Mucosa of rectum (tissue), 2 donors: ENCODE measurements around the gene MIER3.
"Not testable (repeated sequence)": the region's sequence is repeated elsewhere in the genome, so short reads cannot be mapped to it uniquely, and the experiment has no call there.

ENCODE experiments used
- H3K27ac ChIP-seq, 2 donors: one replicate each; pipeline ENCODE4 v1.7.0; 2013; ENCODE audit warnings: inconsistent platforms in 2 of 2, low read depth in 2 of 2, low read length in 2 of 2
- H3K27me3 ChIP-seq, 2 donors: one replicate each; pipeline ENCODE4 v1.7.0; 2013; ENCODE audit warnings: low read length in 2 of 2; ENCODE audit not compliant: control insufficient read depth in 2 of 2, insufficient read depth in 2 of 2
- H3K36me3 ChIP-seq, 2 donors: one replicate each; pipeline ENCODE4 v1.7.0; 2013; ENCODE audit warnings: low read length in 2 of 2; ENCODE audit not compliant: control insufficient read depth in 2 of 2, insufficient read depth in 2 of 2
- H3K4me1 ChIP-seq, 2 donors: one replicate each; pipeline ENCODE4 v1.7.0; 2013; ENCODE audit warnings: low read length in 2 of 2, mild to moderate bottlenecking in 1 of 2; ENCODE audit not compliant: control insufficient read depth in 2 of 2, insufficient read depth in 2 of 2
- H3K4me3 ChIP-seq, 2 donors: one replicate each; pipeline ENCODE4 v1.7.0; 2013; ENCODE audit warnings: low read length in 2 of 2
- H3K9ac ChIP-seq, 2 donors: one replicate each; pipeline ENCODE4 v1.7.0; 2013; ENCODE audit warnings: low read length in 2 of 2, low read depth in 1 of 2, mild to moderate bottlenecking in 1 of 2
- H3K9me3 ChIP-seq, 2 donors: one replicate each; pipeline ENCODE4 v1.7.0; 2013; ENCODE audit warnings: low read length in 2 of 2; ENCODE audit not compliant: control insufficient read depth in 2 of 2
- donor health status: healthy.
- donor health status: Normal muscosa, but diverticular disease.

The MIER3 gene

GRCh38 chr5:56983593-56984361, 31.9 kb upstream of the MIER3 start:
- Histone ChIP-seq H3K4me1 (no peaks in the 10 kb centered on the region), H3K27ac (no peak overlapping the region), H3K36me3 (no peaks in the 10 kb centered on the region), H3K9me3 (no peaks in the 10 kb centered on the region), H3K27me3 (no peaks in the 10 kb centered on the region), H3K9ac (no peak overlapping the region), H3K4me3 (no peak overlapping the region)

GRCh38 chr5:56981548-56982315, 29.8 kb upstream of the MIER3 start:
- Histone ChIP-seq H3K9me3 (no peaks in the 10 kb centered on the region), H3K9ac (no peak overlapping the region), H3K4me1 (peaks cover 0 to 3% of the 10 kb centered on the region in 2 donors), H3K36me3 (no peaks in the 10 kb centered on the region), H3K4me3 (no peak overlapping the region), H3K27ac (no peak overlapping the region), H3K27me3 (no peaks in the 10 kb centered on the region)

GRCh38 chr5:56979968-56980367, 28.0 kb upstream of the MIER3 start:
- no peak overlapping the region for H3K9ac ChIP-seq
- peaks cover 0 to 3% of the 10 kb centered on the region in 2 donors for H3K4me1 ChIP-seq
- H3K9me3 ChIP-seq, result no peaks in the 10 kb centered on the region
- H3K27me3 ChIP-seq, result no peaks in the 10 kb centered on the region
- H3K27ac ChIP-seq, result no peak overlapping the region
- no peaks in the 10 kb centered on the region for H3K36me3 ChIP-seq
- H3K4me3 ChIP-seq, result no peak overlapping the region

GRCh38 chr5:56979526-56979925, 27.6 kb upstream of the MIER3 start:
- H3K9me3 ChIP-seq, H3K27ac ChIP-seq, H3K27me3 ChIP-seq, H3K9ac ChIP-seq, H3K4me3 ChIP-seq, H3K36me3 ChIP-seq, H3K4me1 ChIP-seq: not testable (repeated sequence)

GRCh38 chr5:56977822-56978221, 25.9 kb upstream of the MIER3 start:
- Histone ChIP-seq H3K4me3 (no peak overlapping the region), H3K9ac (no peak overlapping the region), H3K4me1 (peaks cover 0 to 14% of the 10 kb centered on the region in 2 donors), H3K27ac (no peak overlapping the region), H3K9me3 (no peaks in the 10 kb centered on the region), H3K36me3 (no peaks in the 10 kb centered on the region), H3K27me3 (no peaks in the 10 kb centered on the region)

GRCh38 chr5:56977021-56977420, 25.1 kb upstream of the MIER3 start:
- no peaks in the 10 kb centered on the region for H3K9me3 ChIP-seq
- no peak overlapping the region for H3K4me3 ChIP-seq
- no peaks in the 10 kb centered on the region for H3K36me3 ChIP-seq
- H3K9ac ChIP-seq, result no peak overlapping the region
- H3K27me3 ChIP-seq, result no peaks in the 10 kb centered on the region
- no peak overlapping the region for H3K27ac ChIP-seq
- peaks cover 0 to 14% of the 10 kb centered on the region in 2 donors for H3K4me1 ChIP-seq

- Histone ChIP-seq H3K4me1 (peaks cover 0 to 14% of the 10 kb centered on the region in 2 donors), H3K4me3 (no peak overlapping the region), H3K9me3 (no peaks in the 10 kb centered on the region), H3K9ac (no peak overlapping the region), H3K36me3 (no peaks in the 10 kb centered on the region), H3K27ac (no peak overlapping the region), H3K27me3 (no peaks in the 10 kb centered on the region)
These were observed 22.3 kb upstream of the MIER3 start for GRCh38 chr5:56974241-56974640.

- Histone ChIP-seq H3K4me3 (no peak overlapping the region), H3K27ac (no peak overlapping the region), H3K9ac (no peak overlapping the region), H3K4me1 (peaks cover 0 to 14% of the 10 kb centered on the region in 2 donors), H3K9me3 (no peaks in the 10 kb centered on the region), H3K27me3 (no peaks in the 10 kb centered on the region), H3K36me3 (no peaks in the 10 kb centered on the region)
These were observed 21.6 kb upstream of the MIER3 start for GRCh38 chr5:56973473-56973872.

GRCh38 chr5:56971275-56971674, 19.4 kb upstream of the MIER3 start:
- peaks cover 0 to 11% of the 10 kb centered on the region in 2 donors for H3K4me1 ChIP-seq
- H3K4me3 ChIP-seq, result no peak overlapping the region
- H3K9ac ChIP-seq, result no peak overlapping the region
- no peak overlapping the region for H3K27ac ChIP-seq
- no peaks in the 10 kb centered on the region for H3K9me3 ChIP-seq
- H3K36me3 ChIP-seq, result no peaks in the 10 kb centered on the region
- no peaks in the 10 kb centered on the region for H3K27me3 ChIP-seq

- no peaks in the 10 kb centered on the region for H3K36me3 ChIP-seq
- H3K27me3 ChIP-seq, result peaks cover 0 to 2% of the 10 kb centered on the region in 2 donors
- no peak overlapping the region for H3K9ac ChIP-seq
- peak overlapping the region; percentile 41 to 64 for H3K27ac ChIP-seq
- H3K4me3 ChIP-seq, result peak overlapping the region in 1 of 2 donors; percentile 22
- peaks cover 15 to 17% of the 10 kb centered on the region in 2 donors for H3K4me1 ChIP-seq
- no peaks in the 10 kb centered on the region for H3K9me3 ChIP-seq
These were observed 12.2 kb upstream of the MIER3 start for GRCh38 chr5:56964173-56964572.
